GM18951 (cell line): ENCODE results near the gene SGF29.
"Not testable (repeated sequence)": the region's sequence is repeated elsewhere in the genome, so short reads cannot be mapped to it uniquely, and the experiment has no call there.

ENCODE experiments used
- POLR2A ChIP-seq: IDR thresholded peaks from 4 replicates; pipeline ENCODE4 v1.6.1; 2011; ENCODE audit warnings: mild to moderate bottlenecking; ENCODE audit not compliant: insufficient read length, insufficient read depth; ENCODE audit errors: extremely low read depth
- in situ Hi-C: fragments of 300-500 bp; cut with MboI; formaldehyde crosslinking; loops from one replicate; pipeline ENCODE4 v1.12.0; 2022; ENCODE audit warnings: low sequenced_read_pairs, mixed read lengths, inconsistent platforms; ENCODE audit not compliant: unreplicated experiment

The SGF29 gene

GRCh38 chr16:28609631-28610594 is 56.2 kb downstream of the SGF29 start, which contains the start of gene SULT1A1:
Gene SULT1A1, minus strand, starts transcription at chr16:28610044. Its CDS starts 1,189 bp downstream, at chr16:28608855.
- in situ Hi-C loops: no loop called here
- TF ChIP-seq POLR2A: no peak

GRCh38 chr16:28610595-28611191 is 57.0 kb downstream of the SGF29 start:
- TF ChIP-seq POLR2A: no peak
- in situ Hi-C loops: no loop called here

GRCh38 chr16:28612359-28613280 is 58.9 kb downstream of the SGF29 start:
- in situ Hi-C loops: not testable (repeated sequence)

- in situ Hi-C loops: not testable (repeated sequence)
These were observed 60.2 kb downstream of the SGF29 start for GRCh38 chr16:28613912-28614311.

GRCh38 chr16:28614561-28614960 is 60.8 kb downstream of the SGF29 start:
- in situ Hi-C loops: not testable (repeated sequence)

- in situ Hi-C loops: not testable (repeated sequence)
These were observed 61.9 kb downstream of the SGF29 start for GRCh38 chr16:28615486-28616223.

GRCh38 chr16:28616224-28616577 is 62.5 kb downstream of the SGF29 start:
- in situ Hi-C loops: not testable (repeated sequence)

GRCh38 chr16:28616636-28617035 is 62.9 kb downstream of the SGF29 start:
- in situ Hi-C loops: no loop called here

GRCh38 chr16:28617874-28618273 is 64.2 kb downstream of the SGF29 start:
- in situ Hi-C loops: no loop called here
- TF ChIP-seq POLR2A: no peak

More at GRCh38 chr16:28616636-28617035, 62.9 kb downstream of the SGF29 start:
- no peak for TF ChIP-seq POLR2A

GRCh38 chr16:28620316-28620715 is 66.6 kb downstream of the SGF29 start:
- in situ Hi-C loops: not testable (repeated sequence)

- TF ChIP-seq POLR2A: no peak
- in situ Hi-C loops: no loop called here
These were observed 67.9 kb downstream of the SGF29 start for GRCh38 chr16:28621481-28622155.

GRCh38 chr16:28622532-28623171 is 68.9 kb downstream of the SGF29 start:
- in situ Hi-C loops: not testable (repeated sequence)

GRCh38 chr16:28623172-28623711 is 69.5 kb downstream of the SGF29 start:
- TF ChIP-seq POLR2A: peak; percentile 45
- in situ Hi-C loops: no loop called here

GRCh38 chr16:28630905-28631304 is 77.2 kb downstream of the SGF29 start:
- in situ Hi-C loops: not testable (repeated sequence)

- in situ Hi-C loops: not testable (repeated sequence)
These were observed 82.5 kb downstream of the SGF29 start for GRCh38 chr16:28636093-28636823.

GRCh38 chr16:28637765-28638164 is 84.0 kb downstream of the SGF29 start, which contains the start of gene NPIPB8:
Gene NPIPB8, plus strand, starts transcription at chr16:28638065. Its CDS starts 296 bp downstream, at chr16:28638361.
- in situ Hi-C loops: not testable (repeated sequence)

GRCh38 chr16:28638359-28638758 is 84.6 kb downstream of the SGF29 start:
- in situ Hi-C loops: not testable (repeated sequence)
